Heart left ventricle (tissue), 16 donors: ENCODE data around the gene GPBP1L1. TPM values are rescaled to one million over a fixed set of nuclear protein-coding genes. Genes with fewer than 3 reads are reported as not detected.
A peak's percentile ranks its signal among the peaks of the same experiment; 100 is the strongest.

ENCODE experiments used
- ATAC-seq, 4 donors: fragments of 200-7000 bp; cut with Tn5 transposase; one replicate each; pipeline ENCODE4 v1.9.1; 2020 to 2022; ENCODE audit warnings: moderate library complexity in 4 of 4, mild to moderate bottlenecking in 3 of 4, moderate number of reproducible peaks in 1 of 4
- DNase-seq, 5 donors: peaks; one replicate each; pipeline ENCODE4 v3.0.0-alpha.2; 2020
- H3K27ac ChIP-seq, 12 donors: fragments of 200-600 bp; sonication (generic) in 4 of 12; one replicate each; pipeline versions ENCODE4 v1.5.0 to v1.8.0; 2016 to 2022; ENCODE audit warnings: mild to moderate bottlenecking in 2 of 12
- H3K27me3 ChIP-seq, 9 donors: fragments of 200-600 bp; sonication (generic) in 2 of 9; one replicate each; pipeline versions ENCODE4 v1.5.1 to v1.8.0; 2016 to 2022; ENCODE audit warnings: mild to moderate bottlenecking in 3 of 9
- H3K36me3 ChIP-seq, 9 donors: fragments of 200-600 bp; sonication (generic) in 2 of 9; one replicate each; pipeline versions ENCODE4 v1.5.0 to v1.8.0; 2018 to 2022; ENCODE audit warnings: mild to moderate bottlenecking in 2 of 9
- H3K4me1 ChIP-seq, 12 donors: fragments of 200-600 bp; sonication (generic) in 4 of 12; one replicate each; pipeline versions ENCODE4 v1.5.0 to v1.8.0; 2016 to 2022; ENCODE audit warnings: mild to moderate bottlenecking in 3 of 12
- H3K4me3 ChIP-seq, 12 donors: fragments of 200-600 bp; sonication (generic) in 4 of 12; one replicate each; pipeline versions ENCODE4 v1.5.0 to v1.8.0; 2017 to 2022; ENCODE audit warnings: mild to moderate bottlenecking in 9 of 12, moderate library complexity in 4 of 12
- H3K9me3 ChIP-seq, 12 donors: fragments of 200-600 bp; sonication (generic) in 4 of 12; one replicate each; pipeline versions ENCODE4 v1.5.0 to v1.8.0; 2016 to 2022; ENCODE audit warnings: mild to moderate bottlenecking in 1 of 12
- CTCF ChIP-seq, 12 donors: fragments of 200-600 bp; sonication (generic) in 4 of 12; IDR thresholded peaks; one replicate each; pipeline versions ENCODE4 v1.5.0 to v1.8.0; 2018 to 2022; ENCODE audit warnings: antibody characterized with exemption in 12 of 12, mild to moderate bottlenecking in 5 of 12
- POLR2A ChIP-seq, 2 donors: fragments of 450-650 bp; IDR thresholded peaks; one replicate each; pipeline ENCODE4 v1.6.1; 2017; ENCODE audit warnings: antibody characterized with exemption in 2 of 2, mild to moderate bottlenecking in 2 of 2, moderate library complexity in 2 of 2
- WGBS, 4 donors: extraction: QIAGEN DNeasy Blood & Tissue Kit in 2 of 4; methylation state at CpG; one replicate each; pipeline versions ENCODE4 v1.1.5 to v1.1.7; 2013 to 2018; 5-methylcytosine and 5-hydroxymethylcytosine counted together
- intact Hi-C, 10 donors: fragments of 100-400 bp; cut with DNase I; formaldehyde crosslinking; loops; one replicate each; pipeline versions ENCODE4 v1.11.1 to v1.14.2; 2022
- polyA plus RNA-seq, 2 donors: library from polyadenylated mRNA; stranded (reverse); fragments of 200-250 nt; gene quantifications; one replicate each; pipeline ENCODE4 v1.2.3, GENCODE V29; 2013
- total RNA-seq, 9 donors: library from RNA; depleted of rRNA in 2 of 9; stranded (reverse); fragments of >200 nt in 2 of 9; fragmentation: NEBNext Ultra II Directional in 3 of 9; extraction: Animal tissue kit (Norgen Biotek cat#: 25700) in 3 of 9; gene quantifications; one replicate each; pipeline versions ENCODE4 v1.1.0 to v1.2.4, GENCODE V29; 2016 to 2023
- donor health status: ischemic (EF 13 %, LVEDD 7.1; RV severe dilation, severe dysfunction).
- donor health status: healthy with polysubstance abuse.
- donor health status: DM: no; HTN: yes; CAD: no.
- donor health status: DM: no; HTN: no; CAD: no.
- donor health status: ischemic (EF 25% LVEDD 6.9; RV normal size, moderate dysfunction).
- donor health status: ischemic (EF 25% LVEDD 5.7; RV mildly dilated, moderate dysfunction).
- donor health status: healthy.
- donor health status: DM: yes; HTN: yes; CAD: no.
- donor health status: ischemic (EF 35%, LVEDD 5.7; RV mildly dilated, moderate dysfunction).
- donor health status: nonischemic (EF 11% LVEDD 7.7; RV severe dilation, severe dysfunction).
- donor health status: DM: yes; HTN: yes; CAD: no.
- donor health status: PGD.
- donor health status: ischemic (EF 29% LVEDD 5.4; RV normal size, mild dysfunction).
- donor health status: nonischemic (EF 23%, LVEDD 6.1; RV moderate dilation, normal function).

Gene GPBP1L1
- total and polyA plus RNA-seq, 11 donors, result 26.6 to 94.2 (median 76.0) TPM

GRCh38 chr1:45589861-45590260 lies 96.5 kb downstream of the GPBP1L1 start:
- no peaks in the 10 kb centered on the region for H3K9me3 ChIP-seq
- H3K4me1 ChIP-seq, result peaks cover 0 to 26% (median 17%) of the 10 kb centered on the region in 12 donors
- ATAC-seq (peak in 2 of 4 donors; percentile 3 to 12), DNase-seq (no peak)
- peak overlapping the region in 7 of 12 donors; percentile 15 to 36 (median 25) for H3K4me3 ChIP-seq
- peak overlapping the region in 5 of 12 donors; percentile 11 to 49 (median 23) for H3K27ac ChIP-seq
- H3K36me3 ChIP-seq, result peaks cover 0 to 39% (median 32%) of the 10 kb centered on the region in 9 donors
- no peak for TF ChIP-seq POLR2A (IDR thresholded peaks at IDR 0.05)
- no peak for TF ChIP-seq CTCF (IDR thresholded peaks at IDR 0.05)
- H3K27me3 ChIP-seq, result no peaks in the 10 kb centered on the region
- intact Hi-C loops, result loop anchor here in 3 of 10 donors (10.0 kb wide), 1 partner anchor 95 kb away; the partner anchor contains the start of genes GPBP1L1 (in 3 of the 3) and TMEM69 (in 3 of the 3)
- WGBS, 4 donors, result 45 to 65% (median 59%) methylated on average over 1 of the region's 1 CpG

- peaks cover 0 to 40% (median 18%) of the 10 kb centered on the region in 12 donors for H3K4me1 ChIP-seq
- ATAC-seq (no peak), DNase-seq (no peak)
- H3K27ac ChIP-seq, result peak overlapping the region in 1 of 12 donors; percentile 76
- H3K36me3 ChIP-seq, result peaks cover 0 to 10% (median 5%) of the 10 kb centered on the region in 9 donors
- intact Hi-C loops, result loop anchor here in 3 of 10 donors (10.0 kb wide), 1 partner anchor 98 kb away; the partner anchor contains the start of genes GPBP1L1 (in 3 of the 3) and TMEM69 (in 3 of the 3)
- no peaks in the 10 kb centered on the region for H3K27me3 ChIP-seq
- TF ChIP-seq CTCF (IDR thresholded peaks at IDR 0.05) (no peak), POLR2A (IDR thresholded peaks at IDR 0.05) (no peak)
- WGBS, 4 donors, result 77 to 85% (median 80%) methylated on average over 4 of the region's 4 CpGs
- H3K4me3 ChIP-seq, result peak overlapping the region in 1 of 12 donors; percentile 41
- no peaks in the 10 kb centered on the region for H3K9me3 ChIP-seq
Measured at GRCh38 chr1:45586769-45587168, 99.6 kb downstream of the GPBP1L1 start.

GRCh38 chr1:45585496-45586075 lies 100.7 kb downstream of the GPBP1L1 start:
- intact Hi-C loops, result loop anchor here in 3 of 10 donors (10.0 kb wide), 1 partner anchor 99 kb away; the partner anchor contains the start of genes GPBP1L1 (in 3 of the 3) and TMEM69 (in 3 of the 3)
- H3K27me3 ChIP-seq, result no peaks in the 10 kb centered on the region
- ATAC-seq, result no peak
- H3K27ac ChIP-seq, result peak overlapping the region in 4 of 12 donors; percentile 93 to 96 (median 94)
- TF ChIP-seq CTCF (IDR thresholded peaks at IDR 0.05), result no peak
- no peak for TF ChIP-seq POLR2A (IDR thresholded peaks at IDR 0.05)
- H3K9me3 ChIP-seq, result no peaks in the 10 kb centered on the region
- 40 to 58% (median 45%) methylated on average over 7 of the region's 7 CpGs for WGBS, 4 donors
- H3K36me3 ChIP-seq, result no peaks in the 10 kb centered on the region
- peaks cover 0 to 41% (median 18%) of the 10 kb centered on the region in 12 donors for H3K4me1 ChIP-seq
- peak overlapping the region in 9 of 12 donors; percentile 78 to 99 (median 94) for H3K4me3 ChIP-seq
- no peak for DNase-seq

GRCh38 chr1:45585110-45585426 lies 101.3 kb downstream of the GPBP1L1 start:
- ATAC-seq (no peak), DNase-seq (no peak)
- TF ChIP-seq POLR2A (IDR thresholded peaks at IDR 0.05), result no peak
- no peak for TF ChIP-seq CTCF (IDR thresholded peaks at IDR 0.05)
- Histone ChIP-seq H3K36me3 (no peaks in the 10 kb centered on the region), H3K27me3 (no peaks in the 10 kb centered on the region), H3K4me1 (peaks cover 0 to 41% (median 18%) of the 10 kb centered on the region in 12 donors), H3K9me3 (no peaks in the 10 kb centered on the region), H3K27ac (peak overlapping the region in 8 of 12 donors; percentile 87 to 96 (median 93)), H3K4me3 (peak overlapping the region; percentile 78 to 99 (median 93))
- intact Hi-C loops, result loop anchor here in 3 of 10 donors (10.0 kb wide), 1 partner anchor 100 kb away; the partner anchor contains the start of genes GPBP1L1 (in 3 of the 3) and TMEM69 (in 3 of the 3)
- 2 to 3% (median 2%) methylated on average over 5 of the region's 5 CpGs for WGBS, 4 donors
